ENCODE results near the gene CISTR.
"Not testable (repeated sequence)": the region's sequence is repeated elsewhere in the genome, so short reads cannot be mapped to it uniquely, and the experiment has no call there.

The CISTR gene

DNA sequence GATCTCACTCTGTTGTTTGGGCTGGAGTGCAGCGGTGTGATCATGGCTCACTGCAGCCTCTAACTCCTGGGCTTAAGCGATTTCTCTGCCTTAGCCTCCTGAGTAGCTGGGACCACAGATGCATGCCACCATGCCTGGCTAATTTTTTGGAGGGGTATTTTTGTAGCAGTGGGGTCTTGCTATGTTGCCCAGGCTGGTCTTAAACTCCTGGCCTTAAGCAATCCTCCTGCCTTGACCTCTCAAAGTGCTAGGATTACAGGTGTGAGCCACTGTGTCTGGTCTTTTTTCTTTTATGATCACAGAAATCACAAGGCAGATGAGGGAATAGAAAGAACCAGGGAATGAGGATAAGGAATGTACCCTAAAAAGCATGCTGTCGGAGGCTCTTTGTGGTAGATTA lies 11.0 kb upstream of the CISTR start:
- DNase-seq (ENCODE audit: low read depth), result not testable (repeated sequence)

DNA sequence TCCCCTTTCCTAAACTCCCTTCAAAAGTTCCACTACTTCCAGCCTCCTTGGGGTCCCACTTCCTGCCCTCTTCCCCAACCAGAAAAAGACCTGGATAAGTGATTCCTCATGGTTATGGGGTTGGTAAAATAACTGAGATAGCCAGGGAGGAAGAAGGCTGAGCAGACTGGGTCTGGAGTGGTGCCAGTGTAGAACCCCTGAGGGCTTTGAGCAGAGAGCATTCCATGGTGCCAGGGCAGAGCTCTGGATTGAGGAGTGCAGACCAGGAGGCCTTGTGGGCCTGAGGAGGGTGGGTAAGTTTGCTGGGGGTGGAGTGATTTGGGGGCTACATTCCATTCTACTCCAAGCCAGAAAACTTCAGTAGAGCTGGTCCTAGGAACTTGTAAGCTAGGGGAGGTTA lies 9.5 kb upstream of the CISTR start:
- no peak for DNase-seq (ENCODE audit: low read depth)

DNA sequence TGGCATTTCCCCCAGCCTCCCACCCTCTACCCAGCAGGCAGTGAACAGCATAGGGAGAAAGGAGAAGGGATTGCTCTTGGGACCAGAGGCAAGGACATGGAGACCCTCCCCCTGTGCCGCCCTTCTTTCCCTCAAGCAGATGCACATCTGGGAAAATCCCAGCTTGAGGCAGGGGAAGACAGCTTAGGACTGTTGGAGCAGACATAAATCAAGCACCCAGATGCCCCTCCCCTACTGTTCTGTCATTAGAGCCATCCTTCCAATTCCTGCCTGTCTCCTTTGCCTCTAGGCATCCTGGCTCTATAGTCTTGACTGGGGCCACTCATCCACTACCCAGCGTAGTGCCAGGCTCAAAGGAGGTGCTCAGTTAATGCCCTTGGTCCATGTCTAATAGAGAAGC lies 7.5 kb upstream of the CISTR start:
- no peak for DNase-seq (ENCODE audit: low read depth)

DNA sequence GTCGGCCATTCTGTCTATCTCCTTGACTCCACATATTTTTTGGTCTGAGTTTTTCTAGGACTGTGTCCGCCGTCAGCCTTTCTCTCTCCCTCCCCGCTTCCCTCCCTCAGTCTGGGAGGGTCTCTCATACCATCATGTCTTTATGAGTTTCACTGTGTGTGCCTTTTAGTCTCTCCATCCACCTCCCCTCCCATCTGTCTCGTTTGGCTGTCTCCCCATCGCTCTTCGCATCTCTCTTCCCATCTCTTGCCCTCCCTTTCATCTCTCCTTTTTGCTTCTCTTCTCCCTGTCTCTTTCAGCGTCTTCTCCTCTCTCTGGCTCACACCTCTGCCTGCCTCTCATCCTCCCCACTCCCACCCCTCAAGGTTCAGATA lies 6.9 kb upstream of the CISTR start:
- no peak for DNase-seq (ENCODE audit: low read depth)

DNA sequence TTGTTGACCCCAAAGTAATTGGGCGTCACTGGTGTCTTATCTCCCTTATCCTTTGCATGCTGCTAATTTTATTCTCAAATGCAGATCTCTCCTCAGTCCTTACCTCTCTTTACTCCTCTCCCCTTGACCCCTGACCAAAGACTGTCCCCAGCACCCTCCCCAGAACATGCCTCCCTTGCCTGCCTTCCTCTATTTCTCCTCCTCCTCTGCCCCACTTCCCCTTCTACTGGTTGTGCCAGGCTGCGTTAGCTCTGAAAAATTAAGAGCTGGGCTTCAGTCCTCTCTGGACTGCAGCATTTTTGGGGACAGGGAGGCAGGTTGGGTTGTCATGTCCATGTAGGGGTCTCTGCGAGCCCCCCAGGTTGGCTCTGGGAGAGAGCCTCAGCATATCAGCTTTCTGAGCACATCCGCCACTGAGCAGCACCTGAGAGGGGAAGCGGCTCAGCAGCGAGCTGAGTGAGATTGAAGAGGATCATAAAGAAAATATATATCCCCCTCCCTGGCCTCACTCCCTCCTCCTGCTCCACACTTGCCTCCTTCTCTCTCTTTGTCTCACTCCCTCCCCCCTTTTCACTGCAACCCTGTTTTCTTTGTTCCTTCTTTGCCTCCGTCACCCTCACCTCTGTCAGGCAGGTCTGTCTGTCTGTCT lies 6.4 kb upstream of the CISTR start:
- no peak for DNase-seq (ENCODE audit: low read depth)

DNA sequence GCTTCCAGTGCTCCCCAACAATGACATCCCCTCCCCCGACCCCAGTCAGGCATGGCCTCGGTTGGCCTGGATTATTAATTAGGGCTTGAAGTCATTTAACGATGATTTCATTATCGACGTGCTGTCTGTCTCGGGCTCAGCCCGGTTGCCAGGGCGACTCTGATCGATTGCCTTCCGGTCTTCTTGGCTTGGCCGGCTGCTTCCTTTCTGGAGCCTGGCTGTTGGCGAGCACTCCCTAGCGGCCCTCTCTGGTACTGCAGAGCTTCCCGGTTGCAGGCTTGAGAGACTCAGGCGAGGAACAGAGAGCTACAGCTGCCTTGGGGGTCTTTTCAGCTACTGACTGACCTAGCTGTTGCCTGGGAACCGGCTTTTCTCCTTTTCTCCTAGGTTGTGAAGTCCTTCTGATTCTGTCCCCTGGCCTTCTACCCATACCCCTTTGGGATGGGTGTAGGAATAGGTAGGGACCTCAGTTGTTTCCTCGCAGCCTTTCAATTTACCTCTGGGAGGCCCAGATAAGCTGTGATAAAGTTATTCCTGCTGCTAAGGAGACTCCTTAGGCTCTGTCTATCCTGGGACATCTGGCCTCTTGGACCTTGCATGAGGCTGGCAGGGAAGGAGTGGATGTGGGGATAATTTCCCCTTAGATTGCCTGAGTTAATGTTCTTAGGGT lies 5.5 kb upstream of the CISTR start:
- DNase-seq (ENCODE audit: low read depth), result peak; percentile 61

DNA sequence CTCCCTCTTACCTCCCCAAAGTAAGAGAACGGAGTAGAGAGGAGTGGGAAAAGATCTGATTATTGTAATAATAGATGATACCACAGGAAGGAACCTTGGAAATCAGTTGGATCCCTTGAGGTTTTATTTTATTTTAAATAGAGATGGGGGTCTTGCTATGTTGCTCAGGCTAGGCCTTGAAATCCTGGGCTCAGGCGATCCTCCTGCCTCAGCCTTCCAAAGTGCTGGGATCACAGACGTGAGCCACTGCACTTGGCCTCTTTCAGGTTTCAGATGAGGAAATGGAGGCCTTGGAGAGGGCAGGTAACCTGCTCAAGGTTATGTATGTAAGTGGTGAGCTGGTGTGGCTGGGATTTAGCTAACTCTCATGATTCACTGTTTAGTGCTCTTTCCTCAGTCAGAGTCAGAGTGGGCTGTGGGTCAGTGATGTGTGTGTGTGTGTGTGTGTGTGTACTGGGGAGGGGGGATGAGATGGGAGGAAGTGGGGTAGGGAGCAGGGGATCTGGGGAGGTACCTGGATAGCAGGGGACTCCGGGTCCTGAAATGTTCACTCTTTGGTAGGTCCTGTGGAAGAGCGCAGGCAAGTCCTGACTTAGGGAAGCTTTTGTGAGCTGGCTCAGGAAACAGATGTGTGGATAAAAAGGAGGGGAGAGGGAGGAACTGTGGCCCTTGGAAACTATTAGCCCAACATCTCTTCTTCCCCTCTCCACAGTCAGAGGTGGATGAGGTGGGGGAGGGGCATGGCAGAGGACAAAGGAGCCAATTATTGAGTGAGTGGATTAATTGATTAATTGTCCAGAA lies 4.7 kb upstream of the CISTR start:
- no peak for DNase-seq (ENCODE audit: low read depth)

DNA sequence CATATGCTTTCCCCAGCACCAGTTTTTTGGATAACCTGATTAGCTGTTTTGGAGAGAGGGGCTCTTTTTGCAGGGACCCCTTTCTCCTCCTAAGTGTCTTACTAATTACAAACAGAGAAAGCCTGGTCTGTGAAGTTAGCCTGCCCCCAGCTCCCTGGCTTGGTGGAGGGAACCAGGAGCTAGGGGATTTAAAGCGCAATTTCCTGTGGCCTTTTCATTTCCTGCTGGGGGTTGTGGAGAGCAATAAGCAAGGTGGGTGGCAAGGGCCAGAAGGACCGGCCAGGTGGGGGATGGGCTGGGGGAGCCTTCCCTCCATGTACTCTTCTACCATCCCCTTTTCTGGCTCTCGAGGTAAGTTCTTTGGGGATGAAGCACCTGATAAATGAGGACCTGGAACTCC lies 4.1 kb upstream of the CISTR start:
- DNase-seq (ENCODE audit: low read depth), result no peak

DNA sequence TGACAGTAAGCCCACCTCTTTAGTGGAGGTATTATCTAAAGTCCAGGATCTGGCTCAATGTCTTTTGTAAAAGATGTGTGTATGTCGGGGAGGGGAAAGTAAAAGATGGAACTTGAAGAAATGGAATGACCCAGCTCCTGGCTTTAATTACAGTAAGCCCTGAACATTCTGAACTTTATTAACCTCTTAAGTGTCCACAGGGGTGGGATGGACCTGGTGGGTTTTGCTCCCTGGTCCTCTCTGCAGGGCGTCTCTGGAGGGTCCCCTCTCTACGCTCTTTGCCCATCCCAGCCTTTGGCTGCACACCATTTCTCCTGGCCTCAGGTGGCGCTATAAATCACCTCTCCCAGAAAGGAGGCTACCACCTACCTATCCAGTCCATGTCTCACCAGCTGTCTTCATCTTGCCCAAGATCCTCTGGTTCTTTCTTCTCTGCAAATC lies 3.7 kb upstream of the CISTR start:
- no peak for DNase-seq (ENCODE audit: low read depth)

DNA sequence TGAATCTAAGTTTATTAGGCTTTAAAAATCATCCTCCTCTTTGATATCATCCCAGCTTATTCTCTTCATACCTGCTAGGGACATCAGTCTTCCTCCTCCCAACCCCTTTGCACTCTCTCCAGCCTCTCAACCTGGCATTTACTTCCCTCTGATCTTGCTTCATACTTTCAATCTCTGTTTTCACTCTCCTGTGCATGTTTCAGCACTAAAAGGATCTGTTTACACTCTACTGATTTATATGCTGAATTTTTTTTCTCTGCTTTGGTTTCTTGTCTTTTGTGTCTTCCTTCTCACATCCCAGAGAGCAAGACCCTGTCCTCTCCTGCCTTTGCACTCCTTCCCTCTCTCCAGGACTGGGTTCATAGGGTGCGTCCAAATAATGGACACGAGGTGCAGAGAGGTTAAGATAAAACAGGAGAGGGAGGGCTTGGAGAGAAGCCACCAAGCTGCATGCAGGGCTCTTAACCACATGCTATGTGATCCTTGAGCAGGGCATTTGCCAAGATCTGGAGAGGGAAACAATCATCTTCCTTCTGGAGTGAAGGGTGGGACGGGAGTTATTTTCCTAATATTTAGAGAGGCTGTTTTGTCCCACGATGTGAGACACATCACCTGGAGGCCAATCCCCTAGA lies 3.0 kb upstream of the CISTR start:
- DNase-seq (ENCODE audit: low read depth), result no peak

DNA sequence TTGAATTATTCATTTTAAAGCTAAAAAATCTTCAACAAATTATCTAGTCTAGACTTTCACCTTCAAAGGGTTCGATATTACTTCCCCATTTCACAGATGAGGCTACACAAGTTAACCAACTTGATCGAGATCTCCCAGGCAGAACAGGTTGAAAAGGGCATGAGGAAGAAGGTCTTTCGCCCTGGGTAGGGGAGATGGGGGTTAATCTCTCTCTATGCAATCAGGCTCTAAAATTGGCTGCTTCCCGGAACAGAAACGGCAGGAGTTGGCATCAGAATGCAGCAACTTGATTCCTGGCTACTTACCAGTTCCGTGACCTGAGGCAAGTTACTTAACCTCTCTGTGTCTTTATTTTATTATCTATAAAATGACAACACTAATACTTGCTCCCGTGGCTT lies 2.4 kb upstream of the CISTR start:
- no peak for DNase-seq (ENCODE audit: low read depth)

DNA sequence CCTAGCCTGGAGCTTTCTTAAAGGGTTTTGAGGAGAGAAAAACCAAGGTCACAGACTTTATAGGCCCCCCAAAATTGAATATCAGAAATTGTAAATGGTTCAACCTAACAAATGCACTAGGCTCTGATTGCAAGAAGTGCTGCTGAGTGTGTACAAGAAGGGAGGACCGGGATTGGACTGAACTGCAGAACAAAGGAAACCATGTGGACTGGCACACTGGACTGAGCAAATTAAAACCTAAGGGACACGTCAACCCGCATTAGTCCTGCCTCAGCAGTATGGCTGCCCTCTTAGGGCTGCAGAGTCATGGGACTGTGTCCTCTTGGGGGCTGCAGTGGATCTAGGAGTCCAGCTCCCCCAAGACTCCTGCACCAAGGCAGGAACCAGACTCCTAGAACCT lies 842 bp upstream of the CISTR start:
- no peak for DNase-seq (ENCODE audit: low read depth)

DNA sequence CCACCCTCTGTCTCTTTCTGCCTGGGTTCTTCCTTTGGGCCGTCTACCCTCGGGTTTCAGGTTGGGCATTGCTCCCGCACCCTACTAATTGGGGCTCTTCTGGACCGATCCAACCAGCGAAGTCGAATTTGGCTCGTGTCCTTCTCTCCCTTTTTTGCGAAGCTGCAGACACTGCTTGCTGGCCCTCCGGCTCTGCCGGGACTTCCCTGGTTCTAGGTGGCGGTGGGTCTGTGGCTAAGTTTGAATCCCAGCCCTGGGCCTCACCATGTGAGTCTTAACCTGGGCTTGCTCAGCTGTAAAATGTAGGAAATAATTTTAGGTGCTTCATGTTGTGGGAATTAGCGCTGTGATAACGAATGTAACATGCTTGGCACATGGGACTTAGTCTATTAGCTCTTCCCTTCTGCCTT lies 418 bp upstream of the CISTR start:
- no peak for DNase-seq (ENCODE audit: low read depth)

DNA sequence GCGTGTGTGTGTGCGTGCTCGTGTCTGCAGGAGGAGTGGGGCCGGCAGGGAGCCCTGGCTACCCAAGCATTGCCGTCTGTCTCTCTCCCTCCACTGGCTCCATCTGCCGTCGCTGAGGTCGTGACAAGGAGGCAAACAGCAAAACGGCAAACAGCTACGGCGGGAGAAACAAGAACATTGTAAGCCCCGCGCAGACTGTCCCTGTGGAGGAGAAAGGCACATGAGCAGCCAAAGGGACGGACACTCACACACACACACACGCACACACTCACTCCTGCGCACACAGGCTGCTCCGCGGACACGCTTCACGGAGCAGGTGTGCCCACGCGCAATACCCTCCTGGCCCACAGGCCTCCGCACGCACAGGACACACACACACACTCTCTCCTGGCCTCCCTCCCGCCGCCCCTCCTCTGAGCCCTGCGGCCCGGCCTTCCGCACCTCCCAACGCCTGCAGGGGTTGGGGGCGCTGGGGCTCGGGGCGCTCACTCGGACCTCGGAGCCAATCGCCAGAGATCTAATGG lies 905 bp downstream of the CISTR start:
- DNase-seq (ENCODE audit: low read depth), result no peak

DNA sequence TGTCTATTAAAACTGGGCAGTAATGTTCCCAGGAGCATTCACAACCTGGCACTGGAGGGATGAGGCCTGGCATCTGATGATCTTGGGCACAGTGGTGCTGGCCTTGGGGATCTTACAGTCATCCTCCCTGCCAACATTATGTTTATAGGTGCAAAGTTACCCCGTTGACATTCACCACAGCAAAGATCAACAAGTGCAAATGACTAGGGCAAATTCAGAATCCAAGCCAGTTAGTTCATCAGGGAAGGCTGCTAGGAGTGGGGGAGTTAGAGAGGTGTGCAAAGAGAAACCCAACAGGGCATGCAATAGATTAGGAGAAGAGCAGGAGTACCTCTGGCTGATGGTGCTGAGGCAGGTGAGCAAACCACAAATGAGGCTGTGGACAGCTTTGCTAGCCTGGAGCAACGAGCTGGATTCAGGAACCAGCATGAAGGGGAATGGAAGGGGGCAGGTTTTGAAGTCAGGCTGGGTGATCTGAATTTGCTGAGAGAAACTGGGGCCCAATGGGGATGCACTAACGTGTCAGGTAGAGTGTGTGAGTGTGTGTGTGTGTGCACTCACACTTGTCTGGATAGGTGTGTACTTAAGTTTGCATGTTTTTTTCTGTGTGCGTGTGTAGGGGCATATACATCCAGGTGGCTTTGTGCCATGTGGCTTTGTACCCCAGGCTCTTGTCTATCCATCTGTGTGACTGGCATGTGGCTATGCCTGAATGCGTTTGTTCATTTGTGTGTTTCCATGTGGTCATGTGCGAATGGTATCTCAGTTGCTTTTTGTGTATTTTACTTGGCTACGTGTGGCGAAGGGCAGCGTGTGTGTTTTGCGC lies 1.6 kb downstream of the CISTR start:
- DNase-seq (ENCODE audit: low read depth), result no peak

DNA sequence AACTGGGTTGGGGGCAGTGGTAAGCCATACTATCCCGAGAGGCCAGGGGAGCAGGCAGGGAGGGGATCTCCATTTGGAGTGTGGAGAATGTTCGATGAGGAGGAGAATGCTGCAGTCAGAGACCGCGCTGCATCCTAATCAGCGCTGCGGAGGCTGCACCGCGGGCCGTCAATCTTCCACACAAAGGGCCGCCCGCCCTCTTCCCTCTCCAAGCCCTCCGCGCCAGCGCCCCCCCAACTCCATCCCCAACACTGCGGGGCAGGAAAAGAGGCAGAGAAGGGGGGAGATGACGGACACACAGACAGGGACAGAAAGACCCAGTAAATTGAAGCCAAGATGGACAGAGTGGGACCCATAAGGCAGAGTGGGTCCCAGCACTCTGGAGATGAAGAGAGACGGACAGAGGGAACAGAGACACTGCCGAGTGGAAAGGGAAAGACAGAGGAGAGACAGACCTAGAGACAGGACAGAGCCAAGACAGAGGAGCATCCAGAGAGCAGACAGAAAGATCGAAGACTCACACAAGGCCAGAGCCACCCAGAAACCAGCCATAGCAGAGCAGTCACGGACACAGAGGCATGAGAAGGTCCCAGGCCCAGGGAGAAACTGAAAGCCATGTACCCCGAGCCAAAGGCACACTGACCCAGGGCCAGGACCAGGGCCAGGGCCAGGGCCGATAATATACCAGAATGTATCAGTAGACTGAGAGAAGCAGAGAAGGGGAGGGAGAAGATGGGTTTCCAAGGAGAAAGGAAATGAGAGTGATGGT lies 3.5 kb downstream of the CISTR start:
- DNase-seq (ENCODE audit: low read depth), result no peak

DNA sequence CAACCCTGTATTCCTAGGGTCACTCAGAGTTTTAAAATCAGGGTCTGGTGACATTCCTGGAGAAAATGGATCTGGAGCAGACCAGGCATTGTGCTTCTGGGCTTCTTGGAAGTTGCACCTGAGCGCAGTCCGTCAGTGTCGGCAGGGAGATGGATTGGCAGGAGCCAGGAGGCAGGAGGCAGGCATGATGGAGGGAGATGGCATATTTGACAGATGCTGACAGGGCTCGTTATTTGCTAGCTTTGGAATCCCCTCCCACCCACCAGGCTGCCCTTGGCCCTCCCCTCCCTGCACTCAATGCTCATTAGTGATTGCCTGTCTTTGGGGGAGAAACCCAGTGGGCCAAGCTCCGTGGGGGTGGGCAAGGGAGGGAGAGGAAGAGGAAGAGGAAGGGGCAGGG lies 4.7 kb downstream of the CISTR start:
- DNase-seq (ENCODE audit: low read depth), result no peak

DNA sequence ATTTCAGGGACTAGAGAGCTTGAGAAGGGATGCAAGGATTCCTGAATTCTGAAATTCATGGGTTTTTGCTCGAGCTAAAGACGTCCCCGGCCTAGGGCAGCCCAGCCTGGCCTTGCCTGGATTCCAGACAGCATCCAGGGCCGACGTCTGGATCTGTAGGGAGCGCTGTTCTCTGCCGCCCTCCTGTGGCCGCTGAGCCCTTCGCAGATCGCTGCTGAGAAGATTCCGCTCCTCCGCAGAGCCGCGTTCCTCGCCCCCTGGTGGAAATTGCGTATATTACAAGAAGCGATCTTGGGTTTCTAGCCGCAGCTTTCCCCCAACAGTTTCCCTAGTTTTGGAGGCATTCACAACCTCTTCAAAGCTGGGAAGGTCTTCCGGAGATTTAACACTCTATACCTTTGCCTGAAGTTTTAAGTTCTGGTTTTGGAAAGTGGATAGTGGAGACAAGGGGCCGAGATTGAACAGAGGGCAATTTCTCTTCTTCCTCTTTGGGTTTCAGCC lies 5.1 kb downstream of the CISTR start:
- DNase-seq (ENCODE audit: low read depth), result peak; percentile 76

DNA sequence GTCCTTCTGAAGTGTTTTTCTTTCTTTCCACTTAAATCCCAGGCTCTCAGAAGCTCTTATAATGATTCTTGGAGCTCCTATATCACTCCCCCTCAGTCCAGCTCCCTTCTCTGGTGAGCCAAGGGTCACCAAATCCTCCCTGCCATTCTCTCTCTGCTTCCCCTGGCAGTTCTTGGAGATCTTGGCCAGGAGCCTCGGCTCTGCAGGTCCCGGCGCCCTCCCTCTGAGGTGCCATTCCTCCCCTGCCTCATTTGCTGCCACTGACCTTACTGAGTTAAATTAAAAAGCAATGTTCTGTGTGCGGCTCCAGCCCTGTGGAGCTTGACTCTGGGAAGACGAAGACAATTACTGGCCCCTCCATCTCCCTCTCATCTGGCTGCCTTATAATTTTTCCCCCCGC lies 7.0 kb downstream of the CISTR start:
- DNase-seq (ENCODE audit: low read depth), result no peak

DNA sequence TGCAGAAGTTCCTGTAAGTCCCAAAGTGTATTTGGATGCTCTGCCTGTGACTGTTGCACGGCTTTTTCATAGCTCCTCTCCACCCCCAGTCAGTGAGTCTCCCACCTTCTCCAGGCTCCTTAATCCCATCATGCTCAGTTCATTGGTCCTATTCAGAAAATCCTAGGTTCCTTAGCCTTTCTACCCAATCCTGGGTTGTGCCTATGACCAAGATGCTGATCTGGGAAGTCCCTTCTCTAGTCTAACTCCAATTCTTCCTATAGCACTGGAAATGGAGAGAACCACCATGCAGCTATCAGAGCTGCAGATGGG lies 7.7 kb downstream of the CISTR start:
- DNase-seq (ENCODE audit: low read depth), result no peak
